GM13976 (cell line): Measurements from ENCODE around the gene MYO1H.

Experiments
- DNase-seq: peaks from one replicate; pipeline ENCODE4 v3.0.0; 2012; ENCODE audit warnings: low spot score
- in situ Hi-C: fragments of 300-500 bp; cut with MboI; formaldehyde crosslinking; loops from one replicate; pipeline ENCODE4 v1.12.0; 2022; ENCODE audit warnings: low sequenced_read_pairs, mixed read lengths, inconsistent platforms; ENCODE audit not compliant: unreplicated experiment
- TF ChIP-seq, protein P1 (sequence below): IDR thresholded peaks from 2 replicates; pipeline ENCODE4 v1.5.1; 2012; ENCODE audit warnings: borderline replicate concordance, mild to moderate bottlenecking; ENCODE audit not compliant: insufficient read depth; ENCODE audit errors: extremely low read depth, missing control alignments, control extremely low read depth

MYO1H gene

DNA sequence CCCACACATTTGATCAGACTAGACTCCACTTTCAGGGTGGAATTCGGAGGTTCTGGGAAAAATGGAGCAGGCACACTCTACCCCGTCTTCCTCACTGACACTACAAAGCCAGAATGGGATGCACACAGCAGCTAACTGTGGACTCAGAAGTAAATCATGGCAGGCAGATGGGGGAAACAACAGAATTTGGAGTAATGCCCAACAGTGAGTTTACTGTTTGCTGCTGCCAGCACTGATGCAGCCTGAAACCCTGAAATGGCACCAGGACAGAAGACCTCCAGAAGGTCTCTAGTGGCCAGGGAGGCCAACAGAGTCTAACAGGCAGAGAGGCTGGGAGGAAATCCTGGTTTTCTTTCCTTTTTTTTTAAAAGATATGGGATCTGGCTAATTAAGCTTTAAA lies 104.8 kb downstream of the MYO1H start:
- TF ChIP-seq, protein P1, sequence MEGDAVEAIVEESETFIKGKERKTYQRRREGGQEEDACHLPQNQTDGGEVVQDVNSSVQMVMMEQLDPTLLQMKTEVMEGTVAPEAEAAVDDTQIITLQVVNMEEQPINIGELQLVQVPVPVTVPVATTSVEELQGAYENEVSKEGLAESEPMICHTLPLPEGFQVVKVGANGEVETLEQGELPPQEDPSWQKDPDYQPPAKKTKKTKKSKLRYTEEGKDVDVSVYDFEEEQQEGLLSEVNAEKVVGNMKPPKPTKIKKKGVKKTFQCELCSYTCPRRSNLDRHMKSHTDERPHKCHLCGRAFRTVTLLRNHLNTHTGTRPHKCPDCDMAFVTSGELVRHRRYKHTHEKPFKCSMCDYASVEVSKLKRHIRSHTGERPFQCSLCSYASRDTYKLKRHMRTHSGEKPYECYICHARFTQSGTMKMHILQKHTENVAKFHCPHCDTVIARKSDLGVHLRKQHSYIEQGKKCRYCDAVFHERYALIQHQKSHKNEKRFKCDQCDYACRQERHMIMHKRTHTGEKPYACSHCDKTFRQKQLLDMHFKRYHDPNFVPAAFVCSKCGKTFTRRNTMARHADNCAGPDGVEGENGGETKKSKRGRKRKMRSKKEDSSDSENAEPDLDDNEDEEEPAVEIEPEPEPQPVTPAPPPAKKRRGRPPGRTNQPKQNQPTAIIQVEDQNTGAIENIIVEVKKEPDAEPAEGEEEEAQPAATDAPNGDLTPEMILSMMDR: no peak
- no peak for DNase-seq
- in situ Hi-C loops: no loop called here

DNA sequence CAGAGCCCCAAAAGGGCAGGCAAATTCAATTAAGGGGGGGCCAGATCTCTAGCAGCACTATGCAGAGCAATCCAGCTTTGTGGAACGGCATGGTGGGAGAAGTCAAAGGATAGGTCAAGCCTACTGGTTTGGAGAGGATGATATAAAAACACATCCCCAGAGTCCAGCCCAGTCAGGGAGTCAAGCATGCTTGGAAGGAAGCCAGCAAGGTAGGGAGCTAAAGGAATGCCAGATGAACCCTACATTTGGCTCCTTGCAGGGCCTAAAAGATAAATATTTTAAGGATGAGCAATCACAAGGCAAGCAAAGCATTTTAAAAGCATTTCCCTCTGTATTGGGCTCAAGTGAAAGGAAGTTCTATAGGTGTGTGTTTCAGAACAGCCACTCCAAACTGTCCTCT lies 108.0 kb downstream of the MYO1H start:
- DNase-seq: no peak
- TF ChIP-seq, protein P1: no peak
- in situ Hi-C loops: no loop called here

DNA sequence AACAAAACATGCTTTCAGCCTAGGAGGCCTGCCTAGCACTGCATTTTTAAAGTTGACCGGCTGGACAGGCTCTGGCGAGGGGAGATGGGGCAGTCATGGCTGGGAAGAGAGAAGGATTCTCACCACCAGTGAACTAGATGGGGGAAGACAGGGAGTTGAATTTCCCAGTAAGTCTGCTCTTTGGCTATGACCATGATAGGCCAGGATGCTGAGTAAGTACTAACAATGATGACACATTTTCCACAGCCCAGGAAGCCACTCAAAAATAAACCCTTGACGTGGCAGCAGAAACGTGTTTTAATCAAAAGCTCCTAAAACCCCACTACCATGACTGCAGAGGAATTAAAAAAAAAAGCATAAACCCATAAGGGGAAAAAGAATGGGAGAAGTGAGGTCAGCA lies 110.4 kb downstream of the MYO1H start:
- DNase-seq: no peak
- TF ChIP-seq, protein P1: no peak
- in situ Hi-C loops: no loop called here

DNA sequence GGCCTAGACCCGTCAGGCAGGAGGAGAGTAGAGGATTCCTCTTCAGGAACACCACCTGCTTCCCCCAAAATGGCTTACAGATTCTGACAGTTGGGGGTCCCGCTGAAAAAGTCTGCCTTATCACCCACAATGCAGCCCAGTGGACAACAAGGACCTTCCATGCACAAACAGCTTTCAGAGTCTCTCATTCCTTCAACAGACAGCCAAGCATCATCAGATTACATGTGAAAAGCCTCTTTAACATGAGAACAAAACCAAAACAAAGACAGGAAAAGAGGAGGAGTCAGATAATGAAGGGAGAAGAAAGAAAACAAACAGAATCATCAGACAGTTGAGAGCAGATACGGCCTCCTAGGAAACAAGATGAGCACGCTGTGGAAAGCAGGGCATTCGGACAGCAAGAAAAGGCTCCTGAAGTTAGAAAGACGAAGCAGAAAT lies 111.1 kb downstream of the MYO1H start:
- DNase-seq: no peak
- in situ Hi-C loops: no loop called here
- TF ChIP-seq, protein P1: no peak

DNA sequence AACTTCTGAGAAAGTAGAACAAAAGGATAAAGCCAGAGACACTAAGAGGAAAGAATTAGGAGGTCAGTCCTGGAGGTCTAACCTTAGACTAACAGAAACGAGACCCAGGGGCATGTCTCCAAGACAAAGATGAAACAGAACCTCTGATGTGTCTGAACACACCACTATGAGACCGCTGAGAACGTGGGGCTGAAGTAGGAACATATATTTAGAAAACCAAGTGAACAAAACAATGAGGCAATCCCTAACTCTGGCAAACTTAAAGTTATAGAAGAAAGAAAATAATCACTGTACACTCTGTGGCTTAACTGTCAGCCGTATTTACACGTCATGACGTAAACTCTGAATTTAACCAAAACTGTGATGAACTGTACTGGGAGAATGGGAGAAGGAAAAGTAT lies 111.5 kb downstream of the MYO1H start:
- no peak for DNase-seq
- in situ Hi-C loops: no loop called here
- TF ChIP-seq, protein P1: no peak

DNA sequence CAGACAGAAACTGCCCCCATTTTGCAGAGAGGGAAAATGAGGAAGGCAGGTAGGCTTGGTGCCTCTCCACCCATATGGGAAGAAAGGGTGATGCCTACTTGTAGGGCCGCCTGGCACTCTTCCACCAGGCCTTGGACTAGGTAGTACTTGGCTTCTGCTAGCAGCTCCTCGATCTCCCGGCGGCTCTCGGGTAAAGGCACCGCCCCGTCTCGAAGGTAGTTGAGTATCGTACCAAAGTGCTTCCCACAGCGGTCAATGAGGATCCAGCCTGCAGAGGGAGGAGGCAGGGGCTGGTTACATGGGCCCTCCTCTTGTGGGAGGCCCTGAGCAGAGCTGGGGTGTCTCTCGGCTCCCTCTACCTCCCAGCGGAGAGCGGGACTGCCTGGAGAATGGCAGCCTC lies 112.8 kb downstream of the MYO1H start:
- TF ChIP-seq, protein P1: no peak
- in situ Hi-C loops: no loop called here
- no peak for DNase-seq
